Lower leg skin (tissue), 3 donors: ENCODE results near the gene HADHA.

Source experiments
- POLR2A ChIP-seq, 2 donors: fragments of 450-650 bp; IDR thresholded peaks; one replicate each; pipeline ENCODE4 v1.6.1; 2016 to 2017; ENCODE audit warnings: antibody characterized with exemption in 2 of 2, mild to moderate bottlenecking in 1 of 2, moderate library complexity in 1 of 2
- TF ChIP-seq, protein P1 (sequence below), 3 donors: fragments of 450-650 bp; IDR thresholded peaks; one replicate each; pipeline ENCODE4 v1.5.1; 2016; ENCODE audit warnings: antibody characterized with exemption in 3 of 3, mild to moderate bottlenecking in 3 of 3, moderate library complexity in 2 of 3

GRCh38 chr2:26283606-26284005, 39.2 kb upstream of the HADHA start:
- no peak for TF ChIP-seq POLR2A (IDR thresholded peaks at IDR 0.05)
- TF ChIP-seq, protein P1, sequence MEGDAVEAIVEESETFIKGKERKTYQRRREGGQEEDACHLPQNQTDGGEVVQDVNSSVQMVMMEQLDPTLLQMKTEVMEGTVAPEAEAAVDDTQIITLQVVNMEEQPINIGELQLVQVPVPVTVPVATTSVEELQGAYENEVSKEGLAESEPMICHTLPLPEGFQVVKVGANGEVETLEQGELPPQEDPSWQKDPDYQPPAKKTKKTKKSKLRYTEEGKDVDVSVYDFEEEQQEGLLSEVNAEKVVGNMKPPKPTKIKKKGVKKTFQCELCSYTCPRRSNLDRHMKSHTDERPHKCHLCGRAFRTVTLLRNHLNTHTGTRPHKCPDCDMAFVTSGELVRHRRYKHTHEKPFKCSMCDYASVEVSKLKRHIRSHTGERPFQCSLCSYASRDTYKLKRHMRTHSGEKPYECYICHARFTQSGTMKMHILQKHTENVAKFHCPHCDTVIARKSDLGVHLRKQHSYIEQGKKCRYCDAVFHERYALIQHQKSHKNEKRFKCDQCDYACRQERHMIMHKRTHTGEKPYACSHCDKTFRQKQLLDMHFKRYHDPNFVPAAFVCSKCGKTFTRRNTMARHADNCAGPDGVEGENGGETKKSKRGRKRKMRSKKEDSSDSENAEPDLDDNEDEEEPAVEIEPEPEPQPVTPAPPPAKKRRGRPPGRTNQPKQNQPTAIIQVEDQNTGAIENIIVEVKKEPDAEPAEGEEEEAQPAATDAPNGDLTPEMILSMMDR (IDR thresholded peaks at IDR 0.05): no peak
